ENCODE results near the gene ACTC1.

Gene ACTC1

GRCh38 chr15:34754674-34755418 is 40.5 kb downstream of the ACTC1 start, which contains the start of gene GJD2 (continued):
- TF ChIP-seq KLF7 (tag by site-specific recombination; IDR thresholded peaks at IDR 0.05; ENCODE audit: borderline replicate concordance) (no peak), PATZ1 (tag by site-specific recombination; IDR thresholded peaks at IDR 0.05) (no peak), BCL6B (tag by site-specific recombination; IDR thresholded peaks at IDR 0.05) (no peak), ZNF18 (tag by site-specific recombination; IDR thresholded peaks at IDR 0.05) (no peak), ZBTB8A (tag by site-specific recombination; IDR thresholded peaks at IDR 0.05) (0 out of 2 replicates have a peak, but pooled peaks have one; percentile 12), ZNF354C (tag by site-specific recombination; IDR thresholded peaks at IDR 0.05; ENCODE audit: borderline replicate concordance, low read depth) (no peak), ZNF624 (tag by site-specific recombination; IDR thresholded peaks at IDR 0.05) (no peak), ZNF670 (tag by site-specific recombination; IDR thresholded peaks at IDR 0.05; ENCODE audit: low read depth) (no peak), ZBTB48 (tag by site-specific recombination; IDR thresholded peaks at IDR 0.05) (0 out of 2 replicates have a peak, but pooled peaks have one; percentile 27), HOXD13 (CRISPR knock-in tag; IDR thresholded peaks at IDR 0.05; ENCODE audit: borderline replicate concordance) (no peak), ZNF488 (tag by site-specific recombination; IDR thresholded peaks at IDR 0.05) (no peak), ZFHX2 (tag by site-specific recombination; conservative IDR thresholded peaks at IDR 0.05) (peak; percentile 17; the same call in 1 of the 2 replicates), ZNF214 (tag by site-specific recombination; IDR thresholded peaks at IDR 0.05; ENCODE audit: borderline replicate concordance) (no peak), ZBTB26 (tag by site-specific recombination; optimal IDR thresholded peaks at IDR 0.05) (peak; percentile 66), ZBTB11 (tag by site-specific recombination; conservative IDR thresholded peaks at IDR 0.05; ENCODE audit: low read depth) (no peak)

All from HEK293 (cell line).